Karpas-422 (cell line): ENCODE measurements around the gene PPP2R2B. TPM values are rescaled to one million over a fixed set of nuclear protein-coding genes. Genes with fewer than 3 reads are reported as not detected.
A peak's percentile ranks its signal among the peaks of the same experiment; 100 is the strongest.
"Not testable (repeated sequence)": the region's sequence is repeated elsewhere in the genome, so short reads cannot be mapped to it uniquely, and the experiment has no call there.

Source experiments
- DNase-seq: peaks from one replicate; pipeline ENCODE4 v3.0.0-alpha.2; 2015
- H2AFZ ChIP-seq: fragments of 200-600 bp; sonication (generic); 2 replicates; pipeline ENCODE4 v1.6.1; 2014; ENCODE audit warnings: antibody characterized with exemption, low read length, mixed read lengths
- H3K27ac ChIP-seq: fragments of 200-600 bp; sonication (generic); 2 replicates; pipeline ENCODE4 v1.5.1; 2014; ENCODE audit warnings: mild to moderate bottlenecking, low read length, moderate library complexity
- H3K27me3 ChIP-seq: fragments of 200-600 bp; sonication (generic); 2 replicates; pipeline ENCODE4 v1.6.1; 2014; ENCODE audit warnings: low read length, mixed read lengths
- H3K36me3 ChIP-seq: fragments of 200-600 bp; sonication (generic); 2 replicates; pipeline ENCODE4 v1.6.1; 2014; ENCODE audit warnings: low read length, mixed read lengths; ENCODE audit not compliant: insufficient read depth
- H3K4me1 ChIP-seq: fragments of 200-600 bp; sonication (generic); 2 replicates; pipeline ENCODE4 v1.6.1; 2014; ENCODE audit warnings: mild to moderate bottlenecking, low read length, mixed read lengths
- H3K4me2 ChIP-seq: fragments of 200-600 bp; sonication (generic); 2 replicates; pipeline ENCODE4 v1.6.1; 2014; ENCODE audit warnings: low read length, low read depth, mild to moderate bottlenecking; ENCODE audit not compliant: poor library complexity, severe bottlenecking
- H3K4me3 ChIP-seq: fragments of 200-600 bp; sonication (generic); 2 replicates; pipeline ENCODE4 v1.5.1; 2014; ENCODE audit warnings: mild to moderate bottlenecking, antibody characterized with exemption, low read length, mixed read lengths
- H3K79me2 ChIP-seq: fragments of 200-600 bp; sonication (generic); 2 replicates; pipeline ENCODE4 v1.6.1; 2014; ENCODE audit warnings: mild to moderate bottlenecking, low read length, mixed read lengths
- H3K9ac ChIP-seq: fragments of 200-600 bp; sonication (generic); 2 replicates; pipeline ENCODE4 v1.6.0; 2014; ENCODE audit warnings: low read length
- H3K9me2 ChIP-seq: fragments of 200-600 bp; sonication (generic), shearing (Covaris generic); replicated peaks from 2 replicates; pipeline ENCODE4 v1.6.0; 2014; ENCODE audit warnings: mild to moderate bottlenecking, low read length, moderate library complexity; ENCODE audit not compliant: insufficient read depth
- H3K9me3 ChIP-seq: fragments of 300-700, 200-600 bp; sonication (generic); 2 replicates; pipeline ENCODE4 v1.6.1; 2014; ENCODE audit warnings: low read length, mixed read lengths
- H4K20me1 ChIP-seq: fragments of 200-600 bp; sonication (generic); 2 replicates; pipeline ENCODE4 v1.6.1; 2014; ENCODE audit warnings: mild to moderate bottlenecking, antibody characterized with exemption, low read length, low read depth; ENCODE audit not compliant: insufficient read depth
- total RNA-seq: library from RNA; depleted of rRNA; stranded (reverse); fragments of >200 nt; shearing (Covaris generic); gene quantifications from 2 replicates; pipeline ENCODE4 v1.2.3, GENCODE V29; 2014; ENCODE audit warnings: low replicate concordance

The PPP2R2B gene
- total RNA-seq, 1 experiment from 2014 or later: not detected

DNA sequence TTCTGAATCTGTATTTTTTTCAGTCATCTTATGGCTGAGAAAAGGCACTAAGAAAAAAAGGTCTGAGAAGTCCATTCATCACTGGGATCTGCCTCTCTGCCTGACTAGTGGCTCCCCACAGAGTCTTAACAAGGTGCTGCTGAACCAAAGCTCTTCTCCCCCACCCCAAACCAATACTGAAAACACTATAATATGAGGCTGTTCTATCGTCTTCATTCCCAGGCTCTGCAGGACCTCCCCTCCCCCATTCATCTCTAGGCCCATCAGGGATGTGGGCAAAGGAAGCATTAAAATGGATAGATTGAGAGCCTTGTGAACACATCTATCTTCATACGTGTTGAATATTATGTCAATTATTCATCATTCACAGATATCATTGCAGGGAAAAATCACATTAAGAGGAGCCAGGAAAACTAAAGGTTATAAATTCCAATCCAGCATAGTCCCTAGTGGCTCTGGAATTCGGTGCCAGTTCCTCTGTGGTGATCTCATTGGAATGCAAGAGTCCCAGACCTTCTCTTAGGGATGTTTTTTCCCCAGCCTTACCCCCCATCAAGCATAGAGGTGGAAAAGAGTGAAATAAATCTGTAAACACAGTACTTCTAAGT, 318.2 kb downstream of the PPP2R2B start:
- Histone ChIP-seq H3K27ac (no peak overlapping the region), H3K4me1 (no peaks in the 10 kb centered on the region), H4K20me1 (no peaks in the 10 kb centered on the region), H3K36me3 (no peaks in the 10 kb centered on the region), H3K27me3 (no peaks in the 10 kb centered on the region), H3K9ac (no peak overlapping the region), H3K4me3 (no peak overlapping the region), H3K4me2 (no peak overlapping the region), H3K9me2 (no peaks in the 10 kb centered on the region), H2AFZ (no peak overlapping the region), H3K9me3 (no peaks in the 10 kb centered on the region), H3K79me2 (no peaks in the 10 kb centered on the region)
- DNase-seq: no peak

GRCh38 chr5:146556884-146557283, 321.7 kb downstream of the PPP2R2B start:
- H3K36me3 ChIP-seq, H3K9ac ChIP-seq, H3K4me3 ChIP-seq, H3K4me2 ChIP-seq, H3K27ac ChIP-seq, H3K27me3 ChIP-seq, H3K79me2 ChIP-seq, H3K9me3 ChIP-seq, H2AFZ ChIP-seq, H4K20me1 ChIP-seq, H3K9me2 ChIP-seq, H3K4me1 ChIP-seq: not testable (repeated sequence)
- DNase-seq: peak; percentile 52

GRCh38 chr5:146553446-146553845, 325.1 kb downstream of the PPP2R2B start:
- Histone ChIP-seq H4K20me1 (no peaks in the 10 kb centered on the region), H3K4me3 (no peak overlapping the region), H3K27ac (no peak overlapping the region), H3K27me3 (no peaks in the 10 kb centered on the region), H3K9ac (no peak overlapping the region), H3K9me2 (no peaks in the 10 kb centered on the region), H3K79me2 (no peaks in the 10 kb centered on the region), H2AFZ (no peak overlapping the region), H3K9me3 (no peaks in the 10 kb centered on the region), H3K4me2 (no peak overlapping the region), H3K36me3 (no peaks in the 10 kb centered on the region), H3K4me1 (no peaks in the 10 kb centered on the region)
- DNase-seq: no peak

DNA sequence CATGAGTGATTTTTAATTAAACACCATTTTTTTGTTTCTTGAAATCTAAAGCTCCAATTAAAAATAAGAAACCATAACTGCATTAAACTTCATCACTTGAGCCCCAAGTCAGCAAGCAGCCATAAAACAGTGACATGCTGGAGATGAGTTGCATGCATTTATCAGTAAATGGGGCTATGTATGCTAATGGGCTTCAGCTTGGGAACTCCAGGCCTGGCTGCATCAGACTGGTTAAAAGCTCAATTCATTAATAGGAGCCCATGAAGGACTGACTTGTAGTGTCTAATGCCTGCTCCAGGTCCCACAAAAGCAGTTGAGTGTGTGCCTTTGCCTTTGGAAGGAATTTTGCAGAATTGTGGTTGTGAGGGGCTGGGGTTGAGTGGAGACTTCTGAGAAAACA, 328.9 kb downstream of the PPP2R2B start:
- Histone ChIP-seq H3K9me2 (no peaks in the 10 kb centered on the region), H3K79me2 (no peaks in the 10 kb centered on the region), H3K27me3 (no peaks in the 10 kb centered on the region), H3K4me2 (no peak overlapping the region), H3K36me3 (no peaks in the 10 kb centered on the region), H3K4me3 (no peak overlapping the region), H3K9me3 (no peaks in the 10 kb centered on the region), H4K20me1 (no peaks in the 10 kb centered on the region), H3K9ac (no peak overlapping the region), H3K27ac (no peak overlapping the region), H2AFZ (no peak overlapping the region), H3K4me1 (no peaks in the 10 kb centered on the region)
- no peak for DNase-seq

DNA sequence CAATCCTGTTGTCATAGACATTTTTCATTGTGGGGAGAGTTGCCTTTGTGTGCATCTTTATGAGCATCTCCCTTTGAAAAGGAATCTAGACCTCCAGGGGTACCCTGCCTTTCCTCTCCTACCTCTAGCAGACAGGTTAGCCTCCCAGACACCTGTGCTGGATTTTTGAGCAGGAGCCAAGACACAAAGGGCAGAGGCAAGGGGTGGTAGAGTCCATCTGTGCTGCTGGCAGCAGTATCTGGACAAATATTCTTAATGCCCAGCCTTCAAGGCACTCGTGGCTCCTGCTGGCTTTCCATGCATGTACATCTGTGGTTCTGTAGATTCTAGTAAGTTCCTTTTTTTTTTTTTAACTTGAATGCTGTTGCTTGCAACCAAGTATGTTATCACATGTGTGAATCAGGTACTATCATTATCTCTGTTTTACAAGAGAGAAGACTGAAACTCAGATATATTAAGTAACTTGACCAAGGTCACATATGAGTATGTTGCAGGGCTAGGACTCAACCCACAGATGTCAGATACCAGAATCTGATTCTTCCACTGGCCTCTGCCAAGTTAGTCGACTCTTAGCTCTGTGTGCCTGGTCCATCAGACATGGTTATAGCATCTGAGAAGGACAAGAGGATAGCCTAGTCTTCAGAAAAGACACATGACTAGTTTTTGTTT, 329.6 kb downstream of the PPP2R2B start:
- H3K4me1 ChIP-seq: no peaks in the 10 kb centered on the region
- DNase-seq: no peak
- H3K4me2 ChIP-seq: no peak overlapping the region
- H4K20me1 ChIP-seq: no peaks in the 10 kb centered on the region
- no peak overlapping the region for H3K4me3 ChIP-seq
- no peaks in the 10 kb centered on the region for H3K79me2 ChIP-seq
- no peak overlapping the region for H2AFZ ChIP-seq
- no peaks in the 10 kb centered on the region for H3K9me2 ChIP-seq
- no peak overlapping the region for H3K9ac ChIP-seq
- H3K27ac ChIP-seq: no peak overlapping the region
- H3K36me3 ChIP-seq: no peaks in the 10 kb centered on the region
- no peaks in the 10 kb centered on the region for H3K9me3 ChIP-seq
- H3K27me3 ChIP-seq: no peaks in the 10 kb centered on the region

- no peaks in the 10 kb centered on the region for H3K9me3 ChIP-seq
These were observed 334.3 kb downstream of the PPP2R2B start for GRCh38 chr5:146544232-146544631.

GRCh38 chr5:146541958-146542849, 336.4 kb downstream of the PPP2R2B start:
- no peaks in the 10 kb centered on the region for H3K9me3 ChIP-seq
- no peak overlapping the region for H3K27ac ChIP-seq
- H2AFZ ChIP-seq: no peak overlapping the region
- no peak overlapping the region for H3K4me3 ChIP-seq
- no peak overlapping the region for H3K4me2 ChIP-seq
- H3K36me3 ChIP-seq: no peaks in the 10 kb centered on the region
- H3K9ac ChIP-seq: no peak overlapping the region
- H3K79me2 ChIP-seq: no peaks in the 10 kb centered on the region
- H4K20me1 ChIP-seq: no peaks in the 10 kb centered on the region
- no peaks in the 10 kb centered on the region for H3K9me2 ChIP-seq
- H3K27me3 ChIP-seq: no peaks in the 10 kb centered on the region
- H3K4me1 ChIP-seq: no peaks in the 10 kb centered on the region
- DNase-seq: peak; percentile 84

More at GRCh38 chr5:146544232-146544631, 334.3 kb downstream of the PPP2R2B start:
- DNase-seq: no peak
- H2AFZ ChIP-seq: no peak overlapping the region
- H3K4me1 ChIP-seq: no peaks in the 10 kb centered on the region
- no peak overlapping the region for H3K4me3 ChIP-seq
- H3K27ac ChIP-seq: no peak overlapping the region
- H3K9ac ChIP-seq: no peak overlapping the region
- no peaks in the 10 kb centered on the region for H3K36me3 ChIP-seq
- H3K9me2 ChIP-seq: no peaks in the 10 kb centered on the region
- no peaks in the 10 kb centered on the region for H3K79me2 ChIP-seq
- no peaks in the 10 kb centered on the region for H4K20me1 ChIP-seq
- H3K4me2 ChIP-seq: no peak overlapping the region
- no peaks in the 10 kb centered on the region for H3K27me3 ChIP-seq

DNA sequence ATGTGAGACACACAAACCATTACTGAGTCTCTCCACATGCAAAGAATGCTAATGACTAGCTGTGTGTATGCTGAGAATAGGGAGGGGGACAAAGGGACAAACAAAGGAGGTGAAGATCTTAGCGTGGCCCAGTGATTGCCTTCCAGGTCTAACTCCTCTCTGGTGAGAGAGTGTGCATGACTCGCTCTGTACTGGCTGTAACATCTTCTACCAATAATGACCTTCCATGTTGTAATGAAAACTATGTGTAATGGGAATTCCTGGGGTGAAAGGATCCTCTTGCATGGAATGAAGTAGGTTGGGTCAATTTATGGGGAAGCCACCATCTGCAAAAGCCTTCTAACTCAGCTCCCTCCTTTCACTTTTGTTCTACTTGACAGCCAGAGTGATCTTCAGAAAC, 338.1 kb downstream of the PPP2R2B start:
- Histone ChIP-seq H3K9me3 (no peaks in the 10 kb centered on the region), H3K36me3 (no peaks in the 10 kb centered on the region), H3K9me2 (no peaks in the 10 kb centered on the region), H4K20me1 (no peaks in the 10 kb centered on the region), H3K79me2 (no peaks in the 10 kb centered on the region), H3K27ac (no peak overlapping the region), H3K9ac (no peak overlapping the region), H3K4me3 (no peak overlapping the region), H2AFZ (no peak overlapping the region), H3K27me3 (no peaks in the 10 kb centered on the region), H3K4me1 (peaks cover 3% of the 10 kb centered on the region; the same call in 1 of the 2 replicates), H3K4me2 (no peak overlapping the region)
- DNase-seq: no peak
